Effector CD4-positive, alpha-beta T cell (primary cell): ENCODE results near the gene BRAT1.
"Not testable (repeated sequence)": the region's sequence is repeated elsewhere in the genome, so short reads cannot be mapped to it uniquely, and the experiment has no call there.

Source experiments
- DNase-seq: peaks from one replicate; pipeline ENCODE4 v3.0.0-alpha.2; 2020
- total RNA-seq: gene quantifications from one replicate; lab custom pipeline; 2026; lab: John Stamatoyannopoulos, UW

BRAT1 gene
- total RNA-seq = 71.9 reads per million, percentile 76 among the genes with 10 or more reads in this experiment

DNA sequence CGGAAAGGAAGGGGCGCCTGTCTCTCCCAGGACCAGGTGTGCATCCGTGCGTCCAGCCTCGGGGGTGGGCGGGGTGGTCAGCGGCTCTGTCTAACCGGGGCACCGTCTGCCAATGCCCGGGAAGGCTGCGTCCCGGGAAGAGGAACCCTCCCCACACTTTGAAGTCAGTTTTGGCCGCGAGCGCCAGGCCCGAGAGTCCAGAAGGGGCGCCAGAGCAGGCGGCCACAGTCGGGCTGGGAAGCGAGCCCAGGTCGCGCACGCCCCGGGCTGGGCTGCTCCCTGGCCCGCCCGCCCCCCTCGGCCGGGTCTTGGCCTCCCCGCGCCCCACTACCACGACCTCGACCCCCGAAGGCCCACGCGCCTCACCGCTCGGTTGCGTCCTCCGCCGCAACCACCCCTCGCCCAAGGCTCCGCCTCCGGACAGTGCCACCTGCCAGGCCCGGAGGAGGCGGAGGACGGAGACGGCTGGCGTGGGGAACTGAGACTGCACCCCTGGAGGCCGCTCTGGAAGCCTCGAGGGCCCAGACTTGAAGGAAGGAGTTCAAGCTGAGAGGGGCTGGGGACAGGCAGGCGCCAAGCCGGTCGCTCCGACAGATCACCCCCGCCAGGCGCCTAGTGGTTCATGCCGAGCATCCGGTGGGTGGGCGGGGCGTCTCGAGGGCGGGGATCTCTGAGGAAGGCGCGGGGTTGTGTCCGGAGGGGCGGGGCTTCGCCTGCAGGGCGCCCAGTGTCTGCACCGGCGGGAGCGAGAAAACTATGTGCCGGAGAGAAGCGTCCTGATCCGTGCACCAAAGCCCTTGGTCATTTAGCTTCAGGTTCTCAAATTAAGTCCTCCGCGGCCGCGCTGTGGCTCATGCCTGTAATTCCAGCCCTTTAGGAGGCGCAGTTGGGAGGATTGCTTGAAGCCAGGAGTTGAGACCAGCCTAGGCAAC is at the start of gene BRAT1:
BRAT1 (minus strand) TSS at position 404 of the 932 bp plus-strand sequence. CDS start 1,093 bp downstream, outside the sequence.
- DNase-seq = peak; percentile 94

DNA sequence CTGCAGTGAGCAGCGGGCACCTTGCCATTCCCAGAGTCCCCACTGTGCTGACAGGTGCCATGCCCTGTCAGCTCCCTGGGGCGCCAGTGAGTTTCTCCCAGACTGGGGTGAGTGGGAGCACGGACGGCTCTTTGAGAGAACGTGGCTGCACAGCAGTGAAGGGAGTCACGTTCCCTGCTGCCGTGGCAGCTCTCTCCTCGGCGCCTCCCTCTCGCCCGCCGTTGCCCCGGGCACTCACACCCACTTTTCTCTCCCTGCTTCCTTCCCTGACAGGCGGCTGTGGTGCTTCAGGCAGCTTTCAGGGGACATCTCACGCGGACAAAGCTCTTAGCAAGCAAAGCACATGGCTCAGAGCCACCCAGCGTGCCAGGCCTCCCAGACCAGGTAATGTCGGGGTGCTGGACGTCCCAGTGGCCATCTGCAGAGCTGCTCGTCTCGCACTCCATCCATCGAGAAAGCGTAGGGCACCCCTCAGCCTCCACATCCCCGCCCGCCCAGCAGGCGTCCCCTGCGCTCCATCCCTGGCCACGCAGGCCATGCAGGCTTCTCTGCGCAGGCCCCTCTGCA is 49.4 kb upstream of the BRAT1 start:
- DNase-seq = no peak

DNA sequence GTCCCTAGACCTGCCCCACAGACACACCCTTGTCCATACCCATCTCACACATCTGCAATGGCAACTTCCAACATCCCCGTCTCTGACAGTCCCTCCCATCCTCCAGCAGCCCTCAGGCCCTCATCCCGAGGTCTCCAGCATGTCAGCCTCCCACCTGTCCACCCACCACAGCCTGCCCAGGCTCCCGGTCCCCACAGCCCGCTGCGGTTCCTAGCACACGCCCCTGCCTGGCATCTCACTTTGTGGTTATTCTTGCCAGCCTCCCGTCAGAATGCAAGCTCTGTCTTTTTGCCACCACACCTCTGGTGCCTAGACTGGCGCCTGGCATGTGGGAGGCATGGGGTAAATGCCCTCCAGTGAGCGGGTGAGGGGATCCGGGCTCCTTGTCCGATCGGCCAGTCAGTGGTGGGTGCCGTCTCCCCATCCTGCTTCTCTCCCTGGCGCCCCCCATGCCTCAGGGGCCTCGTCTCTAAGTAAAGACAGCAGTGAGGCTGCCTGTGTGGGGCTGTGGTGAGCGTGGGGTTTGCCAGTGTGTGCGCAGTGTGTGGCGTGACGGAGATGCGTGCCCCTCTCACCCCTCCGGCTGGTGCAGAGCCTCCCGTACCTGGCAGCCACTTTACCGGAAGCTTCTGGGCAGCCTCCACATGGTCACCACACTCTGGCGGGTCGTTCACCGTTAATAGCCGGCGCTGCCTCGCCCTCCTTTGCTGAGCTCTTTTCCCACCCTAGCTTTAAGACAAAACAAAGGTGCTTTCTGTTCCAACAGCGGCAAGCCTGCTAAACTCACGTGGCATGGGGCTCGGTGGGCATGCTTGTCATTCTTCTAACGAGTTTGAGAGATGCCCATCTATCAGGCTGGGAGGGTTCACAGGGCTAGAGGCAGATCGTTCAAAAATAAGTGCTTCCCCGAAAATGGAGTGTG is 48.0 kb upstream of the BRAT1 start:
- DNase-seq = no peak

DNA sequence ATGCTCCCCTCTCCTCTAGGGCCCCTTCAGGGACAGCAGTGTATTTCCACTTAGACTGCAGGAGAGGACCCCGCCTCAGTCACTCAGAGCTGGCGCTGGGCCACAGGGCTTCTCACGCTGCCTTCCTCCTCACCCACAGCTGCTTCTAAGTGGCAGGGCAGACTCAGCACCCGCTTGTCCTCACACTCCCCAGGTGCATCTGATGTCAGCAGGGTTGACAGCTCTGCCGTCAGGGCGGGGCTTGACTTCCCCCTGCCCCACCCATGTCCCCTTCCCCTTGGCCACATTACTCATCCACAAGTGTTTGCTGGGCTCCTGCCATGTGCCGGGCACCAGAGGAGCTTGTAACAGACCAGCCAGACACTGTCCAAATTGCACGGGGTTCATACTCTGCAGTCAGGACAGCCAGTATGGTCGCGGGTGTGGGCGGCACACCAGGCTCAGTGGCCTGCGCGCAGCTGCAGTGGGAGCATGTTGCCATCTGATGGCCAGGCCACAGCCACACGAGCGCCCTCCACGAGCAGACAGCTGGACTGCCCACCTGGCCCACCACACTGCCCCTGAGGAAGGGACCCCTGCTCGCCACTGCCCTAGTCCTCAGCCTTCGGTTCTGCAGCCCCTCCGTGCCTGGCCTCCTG is 47.2 kb upstream of the BRAT1 start:
- no peak for DNase-seq

- DNase-seq = no peak
Measured at GRCh38 chr7:2601907-2602306, 46.6 kb upstream of the BRAT1 start.

DNA sequence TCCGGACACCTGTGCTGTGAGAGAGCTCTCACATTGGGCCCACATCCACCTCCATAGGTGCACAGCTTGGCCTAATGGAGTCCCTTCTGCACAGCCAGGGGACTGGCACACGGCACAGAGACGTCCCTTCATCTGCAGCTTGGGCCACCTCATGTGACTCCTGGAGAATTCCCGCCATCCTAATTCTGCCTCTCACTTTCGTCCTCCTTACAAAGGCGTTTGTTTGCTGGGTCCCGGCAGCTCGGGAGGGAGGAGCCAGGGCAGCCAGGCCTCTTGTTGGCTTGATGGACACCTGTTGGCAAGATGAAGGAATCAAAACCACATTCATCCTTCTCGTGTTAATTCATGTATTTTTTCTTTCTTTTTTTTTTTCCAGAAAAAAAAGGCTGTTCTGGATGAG is 45.7 kb upstream of the BRAT1 start:
- DNase-seq = no peak

- DNase-seq = no peak
Measured at GRCh38 chr7:2598154-2598823, 43.0 kb upstream of the BRAT1 start.

DNA sequence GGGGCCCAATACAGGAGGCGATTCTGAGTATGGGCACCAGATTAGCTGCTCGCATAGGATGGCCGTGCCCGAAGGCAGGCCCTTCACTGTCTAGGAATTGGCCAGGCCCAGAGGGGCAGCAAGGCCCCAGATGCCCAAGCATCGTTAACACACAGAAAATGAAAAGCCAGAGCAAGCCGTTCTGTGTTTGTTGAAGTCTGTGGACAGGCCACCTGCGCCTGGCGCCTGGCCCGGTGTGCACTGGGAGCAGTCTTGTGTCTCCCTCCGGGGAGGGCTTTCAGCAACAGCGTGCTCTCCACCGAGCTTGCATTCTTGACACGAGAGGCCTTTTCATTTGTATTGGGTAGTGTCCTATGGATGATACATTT is 41.9 kb upstream of the BRAT1 start:
- no peak for DNase-seq

DNA sequence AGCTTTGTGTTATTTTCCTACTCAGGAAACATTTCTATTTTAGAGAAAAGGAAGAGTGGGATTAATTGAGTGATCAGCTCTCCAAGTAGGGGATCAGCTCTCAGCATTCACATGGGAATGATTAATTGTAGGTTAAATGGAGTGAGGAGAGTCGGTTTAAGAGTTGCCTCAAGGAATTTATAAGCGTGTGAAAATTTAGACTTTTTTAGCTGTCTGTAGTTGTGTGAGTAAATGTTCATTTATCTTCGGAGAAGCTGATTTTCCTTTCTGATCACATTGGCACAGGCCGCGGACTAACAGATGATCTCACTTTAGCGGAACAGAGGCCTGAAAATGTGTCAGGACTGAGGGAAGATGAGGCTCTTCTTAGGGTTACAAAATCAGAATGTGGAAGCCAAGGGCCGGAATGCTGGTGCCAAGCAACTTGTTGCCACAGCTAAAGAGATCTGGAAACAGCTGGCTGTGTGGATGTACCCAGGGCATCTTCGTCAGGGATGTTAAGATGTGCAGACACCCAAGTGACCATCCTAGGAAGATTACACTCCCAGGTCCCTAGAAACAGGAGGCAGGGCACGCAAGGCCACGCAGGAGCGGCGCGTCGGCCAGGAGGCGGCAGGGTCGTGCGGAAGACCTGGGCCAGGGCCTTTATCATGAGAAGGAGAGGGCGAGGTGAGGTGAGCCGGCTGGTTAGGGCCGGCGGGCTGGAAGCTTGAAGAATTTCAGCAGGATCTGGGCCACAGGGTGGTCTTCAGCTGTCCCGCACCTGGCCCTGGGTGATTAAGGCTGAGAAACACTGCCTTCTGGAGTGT is 41.3 kb upstream of the BRAT1 start:
- no peak for DNase-seq

GRCh38 chr7:2595258-2595860 is 40.0 kb upstream of the BRAT1 start:
- no peak for DNase-seq

DNA sequence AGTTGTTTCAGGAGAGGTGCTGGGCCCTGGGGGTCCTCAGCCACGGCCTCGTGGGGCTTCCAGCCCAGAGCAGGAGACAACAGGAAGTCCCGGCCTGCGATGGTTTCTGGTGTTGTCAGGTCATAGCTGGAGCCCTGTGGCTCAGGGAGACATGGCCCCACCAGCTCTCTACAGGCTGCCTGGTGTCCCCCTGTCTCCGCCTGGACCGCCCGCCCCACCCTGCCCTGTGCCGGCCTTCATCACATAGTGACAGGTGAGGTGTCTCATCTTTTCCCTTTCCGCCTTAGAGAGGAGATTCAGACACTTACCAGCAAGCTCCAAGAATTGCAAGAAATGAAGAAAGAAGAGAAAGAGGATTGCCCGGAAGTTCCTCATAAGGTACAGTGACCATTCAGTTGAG is 39.3 kb upstream of the BRAT1 start:
- DNase-seq = no peak

GRCh38 chr7:2593036-2593727 is 37.9 kb upstream of the BRAT1 start:
- DNase-seq = no peak

DNA sequence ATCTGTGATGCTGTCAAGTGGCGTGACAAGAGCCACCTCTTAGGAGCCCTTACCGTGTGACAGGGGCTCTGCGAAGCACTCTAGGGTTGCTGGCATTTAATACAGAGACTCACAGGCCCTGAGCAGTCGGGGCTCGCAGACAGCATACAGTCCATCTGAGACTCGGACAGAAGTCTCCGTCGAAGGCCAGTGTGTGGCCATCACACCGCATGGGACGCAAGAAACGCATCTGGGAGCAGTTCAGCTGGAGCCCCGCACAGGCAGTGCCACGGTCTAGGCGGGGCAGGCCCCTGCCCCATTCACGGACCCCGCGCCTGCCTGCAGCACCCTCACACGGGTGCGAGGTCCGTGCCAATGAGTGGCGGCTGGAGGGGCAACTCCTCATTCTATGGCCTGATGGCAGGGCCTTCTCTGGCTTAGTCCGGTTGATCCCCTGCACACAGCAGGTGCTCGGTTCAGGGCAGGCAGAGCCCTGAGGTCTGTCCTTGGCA is 37.1 kb upstream of the BRAT1 start:
- no peak for DNase-seq

DNA sequence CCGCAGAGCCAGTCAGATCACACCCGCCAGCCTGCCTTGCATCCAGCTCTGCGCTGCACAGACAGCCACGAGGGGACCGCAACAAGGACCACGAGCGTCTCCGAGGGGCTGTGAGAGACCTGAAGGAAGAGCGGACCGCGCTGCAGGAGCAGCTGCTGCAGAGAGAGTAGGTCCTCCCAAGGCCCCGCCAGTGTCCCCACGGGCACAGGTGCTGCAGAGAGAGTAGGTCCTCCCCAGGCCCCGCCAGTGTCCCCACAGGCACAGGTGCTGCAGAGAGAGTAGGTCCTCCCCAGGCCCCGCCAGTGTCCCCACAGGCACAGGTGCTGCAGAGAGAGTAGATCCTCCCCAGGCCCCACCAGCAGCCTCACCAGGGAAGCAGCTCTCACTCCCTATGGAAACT is 34.6 kb upstream of the BRAT1 start:
- not testable (repeated sequence) for DNase-seq

DNA sequence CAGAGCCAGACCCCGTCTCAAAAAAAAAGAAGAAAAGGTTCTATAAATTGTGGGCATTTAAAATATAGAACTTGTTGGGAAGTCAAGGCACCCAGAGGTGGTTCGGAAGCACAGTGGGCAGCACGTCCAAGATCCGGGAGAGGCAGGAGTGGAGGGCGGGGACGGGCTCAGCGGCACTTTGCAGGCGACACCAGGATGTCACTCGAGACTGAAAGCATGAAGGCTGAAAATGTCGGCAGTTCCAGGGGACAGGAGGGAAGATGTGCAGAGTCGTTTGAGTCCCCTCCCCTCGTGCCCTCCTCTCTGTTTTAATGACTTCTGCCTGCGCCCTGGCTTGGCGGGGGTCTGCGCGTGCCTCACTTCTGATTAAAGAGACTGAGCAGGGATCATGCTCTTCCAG is 34.0 kb upstream of the BRAT1 start:
- DNase-seq = no peak

- no peak for DNase-seq
Measured at GRCh38 chr7:2587778-2588177, 32.5 kb upstream of the BRAT1 start.

GRCh38 chr7:2587134-2587533 is 31.8 kb upstream of the BRAT1 start:
- DNase-seq = no peak

GRCh38 chr7:2586326-2587020 is 31.1 kb upstream of the BRAT1 start:
- DNase-seq = no peak

DNA sequence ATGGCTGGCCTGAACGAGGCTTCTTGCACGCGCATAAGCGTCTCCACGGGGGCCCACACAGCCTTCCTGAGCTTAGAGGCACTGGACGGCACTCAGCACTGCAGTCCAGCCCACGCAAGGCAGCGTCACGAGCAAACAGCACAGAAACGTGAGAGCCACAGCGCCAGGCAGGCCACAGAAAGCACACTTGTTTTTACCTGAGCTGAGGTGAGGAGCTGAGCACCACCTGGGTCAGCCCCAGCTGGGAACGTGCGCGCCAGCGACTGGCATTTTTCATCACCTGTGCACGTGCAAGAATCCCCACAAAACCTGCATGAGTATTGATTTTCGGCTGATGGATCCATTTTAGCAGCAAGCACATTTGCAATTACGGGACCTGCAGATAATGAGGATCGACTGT is 30.1 kb upstream of the BRAT1 start:
- DNase-seq = no peak
